Measurements from ENCODE around the gene GPR158.

GPR158 gene

DNA sequence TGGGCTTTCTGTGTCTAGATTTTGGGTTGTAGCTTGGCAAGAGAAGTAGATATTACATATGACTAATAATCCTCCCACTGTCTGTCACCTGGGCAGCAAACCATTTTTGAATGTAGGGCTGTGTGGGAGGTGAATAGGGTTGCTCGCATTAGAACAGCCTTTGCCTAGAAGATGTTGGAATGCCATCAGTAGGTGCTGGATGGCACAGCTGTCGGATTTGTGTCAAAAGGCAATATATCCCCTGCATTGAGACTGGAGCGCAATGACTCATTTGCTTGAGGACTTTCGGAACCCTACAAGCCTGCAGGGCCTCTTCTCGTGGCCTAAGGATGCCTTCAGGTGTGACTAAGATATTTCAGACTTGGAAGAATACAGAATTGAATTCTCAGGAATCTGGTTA is 323.8 kb downstream of the GPR158 start:
- DNase-seq (ENCODE audit: insufficient read length, low spot score) (no peak), FAIRE-seq (no peak)
- TF ChIP-seq, protein P1, sequence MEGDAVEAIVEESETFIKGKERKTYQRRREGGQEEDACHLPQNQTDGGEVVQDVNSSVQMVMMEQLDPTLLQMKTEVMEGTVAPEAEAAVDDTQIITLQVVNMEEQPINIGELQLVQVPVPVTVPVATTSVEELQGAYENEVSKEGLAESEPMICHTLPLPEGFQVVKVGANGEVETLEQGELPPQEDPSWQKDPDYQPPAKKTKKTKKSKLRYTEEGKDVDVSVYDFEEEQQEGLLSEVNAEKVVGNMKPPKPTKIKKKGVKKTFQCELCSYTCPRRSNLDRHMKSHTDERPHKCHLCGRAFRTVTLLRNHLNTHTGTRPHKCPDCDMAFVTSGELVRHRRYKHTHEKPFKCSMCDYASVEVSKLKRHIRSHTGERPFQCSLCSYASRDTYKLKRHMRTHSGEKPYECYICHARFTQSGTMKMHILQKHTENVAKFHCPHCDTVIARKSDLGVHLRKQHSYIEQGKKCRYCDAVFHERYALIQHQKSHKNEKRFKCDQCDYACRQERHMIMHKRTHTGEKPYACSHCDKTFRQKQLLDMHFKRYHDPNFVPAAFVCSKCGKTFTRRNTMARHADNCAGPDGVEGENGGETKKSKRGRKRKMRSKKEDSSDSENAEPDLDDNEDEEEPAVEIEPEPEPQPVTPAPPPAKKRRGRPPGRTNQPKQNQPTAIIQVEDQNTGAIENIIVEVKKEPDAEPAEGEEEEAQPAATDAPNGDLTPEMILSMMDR (IDR thresholded peaks at IDR 0.05; ENCODE audit: insufficient read depth, missing control alignments), result no peak

DNA sequence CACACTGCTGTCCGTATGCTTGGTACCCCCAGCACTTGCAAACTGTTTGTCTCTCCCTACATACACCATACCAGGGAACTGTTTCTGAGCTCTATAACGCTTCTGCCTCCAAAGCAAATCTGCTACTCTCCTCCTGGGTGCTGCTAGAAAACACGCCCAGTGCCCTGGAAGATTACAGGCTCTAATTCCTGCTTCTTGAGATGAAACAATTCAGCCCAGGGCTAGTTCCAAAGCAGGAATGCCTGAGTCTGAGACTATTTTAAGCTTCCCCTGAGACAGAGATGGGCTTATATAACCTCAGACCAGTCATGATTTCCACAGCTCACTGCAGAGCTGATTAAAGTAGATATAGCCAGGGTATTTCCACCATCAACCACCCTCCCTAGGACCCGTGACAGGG is 327.1 kb downstream of the GPR158 start:
- TF ChIP-seq, protein P1 (IDR thresholded peaks at IDR 0.05; ENCODE audit: insufficient read depth, missing control alignments), result no peak
- FAIRE-seq (no peak), DNase-seq (ENCODE audit: insufficient read length, low spot score) (no peak)

DNA sequence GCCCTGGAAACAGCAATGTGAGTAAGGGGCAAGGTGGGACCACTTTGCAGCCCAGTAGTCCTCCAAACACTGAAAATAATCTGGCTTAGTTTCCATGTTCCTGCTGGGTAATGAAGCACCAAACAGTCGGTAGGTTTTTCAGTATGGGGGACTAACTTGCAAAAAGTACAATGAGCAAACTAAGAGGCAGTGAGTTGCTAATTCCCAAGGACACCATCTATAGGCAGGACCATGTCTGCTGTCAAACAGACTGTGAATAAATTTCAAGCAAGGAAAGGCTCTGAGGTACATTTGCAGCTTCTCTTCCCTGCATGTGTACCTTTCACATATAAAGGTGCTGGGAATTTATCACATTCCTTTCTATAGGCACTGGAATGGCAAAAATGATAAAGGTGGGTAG is 327.7 kb downstream of the GPR158 start:
- FAIRE-seq, result no peak
- no peak for DNase-seq (ENCODE audit: insufficient read length, low spot score)
- TF ChIP-seq, protein P1 (IDR thresholded peaks at IDR 0.05; ENCODE audit: insufficient read depth, missing control alignments), result no peak

DNA sequence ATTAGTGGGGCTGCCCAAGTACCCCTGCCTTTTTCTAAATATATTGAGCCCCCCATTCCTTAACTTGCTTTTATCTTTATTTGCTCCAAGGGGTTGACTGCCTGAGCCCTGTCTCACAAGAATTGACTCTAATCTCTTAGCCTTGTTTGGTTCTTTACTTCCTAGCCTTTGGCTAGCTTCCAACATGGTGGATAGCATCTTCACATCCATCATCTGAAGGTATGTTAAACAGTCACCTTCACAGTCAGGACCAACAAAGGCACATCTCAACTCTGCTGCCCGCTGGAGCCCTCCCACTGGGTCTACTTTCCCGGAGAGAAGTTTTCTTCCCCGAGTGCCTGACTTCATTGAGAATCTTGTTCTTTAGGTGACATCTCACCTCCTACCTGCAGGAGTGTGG is 329.5 kb downstream of the GPR158 start:
- FAIRE-seq (no peak), DNase-seq (ENCODE audit: insufficient read length, low spot score) (no peak)
- TF ChIP-seq, protein P1 (IDR thresholded peaks at IDR 0.05; ENCODE audit: insufficient read depth, missing control alignments), result no peak

DNA sequence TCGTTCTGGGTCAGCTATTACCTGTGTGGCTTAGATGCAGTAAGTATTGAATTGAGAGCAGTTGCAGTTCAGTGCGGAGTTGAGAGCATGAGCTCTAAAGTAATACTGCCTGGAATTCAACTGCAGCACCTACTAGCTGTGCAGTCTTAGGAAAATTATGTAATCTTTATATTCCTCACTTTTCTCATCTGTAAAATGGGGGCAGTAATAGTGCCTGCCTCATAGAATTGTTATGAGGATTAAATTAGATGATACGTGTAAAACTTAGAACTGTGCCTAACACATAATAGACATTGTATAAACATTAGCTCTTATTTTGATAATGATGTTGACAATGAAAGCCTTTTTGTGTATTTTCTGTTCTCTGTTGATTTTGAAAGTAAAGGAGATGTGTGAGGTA is 330.0 kb downstream of the GPR158 start:
- TF ChIP-seq, protein P1 (IDR thresholded peaks at IDR 0.05; ENCODE audit: insufficient read depth, missing control alignments), result no peak
- FAIRE-seq (no peak), DNase-seq (ENCODE audit: insufficient read length, low spot score) (no peak)

DNA sequence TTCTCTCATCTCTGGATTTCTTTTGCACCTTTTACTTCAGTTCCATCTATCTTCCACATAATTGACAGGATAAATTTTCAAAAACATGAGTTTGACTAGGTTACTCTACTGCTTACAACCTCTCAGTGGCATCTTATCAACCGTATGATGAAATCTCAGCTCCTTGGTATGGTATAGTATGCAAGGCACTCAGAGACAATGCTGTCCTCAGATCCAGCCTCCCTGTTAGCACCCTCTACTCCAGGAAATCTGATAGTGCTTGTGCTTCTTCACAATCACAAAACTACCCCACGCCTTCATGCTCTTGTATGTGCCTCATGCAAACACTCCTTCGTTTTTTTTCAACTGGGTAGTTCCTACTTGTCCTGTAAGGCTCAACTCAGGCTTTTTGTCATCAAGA is 330.7 kb downstream of the GPR158 start:
- FAIRE-seq (no peak), DNase-seq (ENCODE audit: insufficient read length, low spot score) (no peak)
- TF ChIP-seq, protein P1 (IDR thresholded peaks at IDR 0.05; ENCODE audit: insufficient read depth, missing control alignments), result no peak

DNA sequence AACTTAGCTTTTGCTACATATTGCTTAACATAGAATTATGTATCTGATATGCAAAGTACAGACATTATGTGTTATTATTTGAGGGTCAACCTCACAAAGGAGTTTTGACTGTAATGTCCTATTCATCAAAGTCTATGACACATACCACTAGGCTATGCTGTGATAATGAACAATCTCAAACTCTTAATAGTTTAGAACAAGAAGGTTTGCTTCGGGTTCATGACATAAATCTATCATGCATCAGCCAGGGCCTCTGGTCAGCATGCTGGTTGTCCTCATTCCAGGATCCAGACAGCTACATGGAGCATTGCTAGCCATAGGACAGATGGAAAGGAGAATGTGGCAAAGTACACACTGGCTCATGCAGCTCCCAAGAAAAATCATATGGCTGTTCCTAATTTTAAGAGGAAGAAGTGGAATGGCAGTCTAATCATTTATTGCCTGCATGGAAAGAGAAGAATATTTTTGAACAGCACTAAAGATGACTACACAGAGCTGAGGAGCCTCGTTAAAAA is 332.1 kb downstream of the GPR158 start:
- FAIRE-seq (no peak), DNase-seq (ENCODE audit: insufficient read length, low spot score) (no peak)
- TF ChIP-seq, protein P1 (IDR thresholded peaks at IDR 0.05; ENCODE audit: insufficient read depth, missing control alignments), result no peak
